COR-L47 (cell line): Measurements from ENCODE around the gene FYB1.

ENCODE experiments used
- DNase-seq: peaks from one replicate; lab custom pipeline; 2025; lab: John Stamatoyannopoulos, UW

The FYB1 gene

GRCh38 chr5:39203951-39204350 is 15.4 kb downstream of the FYB1 start:
- no peak for DNase-seq

GRCh38 chr5:39203275-39203922 is 16.0 kb downstream of the FYB1 start:
- no peak for DNase-seq

- DNase-seq: no peak
Observed at GRCh38 chr5:39202597-39203274, 16.6 kb downstream of the FYB1 start.

GRCh38 chr5:39201781-39202596 is 17.4 kb downstream of the FYB1 start:
- DNase-seq: no peak

GRCh38 chr5:39201160-39201780 is 18.1 kb downstream of the FYB1 start:
- DNase-seq: no peak

GRCh38 chr5:39200081-39200480 is 19.3 kb downstream of the FYB1 start:
- no peak for DNase-seq

GRCh38 chr5:39199335-39199734 is 20.0 kb downstream of the FYB1 start:
- DNase-seq: no peak

- DNase-seq: no peak
Observed at GRCh38 chr5:39198127-39198526, 21.2 kb downstream of the FYB1 start.

- no peak for DNase-seq
Observed at GRCh38 chr5:39197556-39197955, 21.8 kb downstream of the FYB1 start.

GRCh38 chr5:39195198-39195826 is 24.1 kb downstream of the FYB1 start:
- DNase-seq: no peak

- DNase-seq: no peak
Observed at GRCh38 chr5:39194466-39195136, 24.8 kb downstream of the FYB1 start.

GRCh38 chr5:39193553-39194465 is 25.6 kb downstream of the FYB1 start:
- no peak for DNase-seq

GRCh38 chr5:39192450-39193160 is 26.8 kb downstream of the FYB1 start:
- no peak for DNase-seq

GRCh38 chr5:39191216-39191615 is 28.1 kb downstream of the FYB1 start:
- no peak for DNase-seq

- no peak for DNase-seq
Observed at GRCh38 chr5:39190311-39191102, 28.9 kb downstream of the FYB1 start.

- no peak for DNase-seq
Observed at GRCh38 chr5:39189292-39189955, 29.9 kb downstream of the FYB1 start.

GRCh38 chr5:39187831-39188731 is 31.3 kb downstream of the FYB1 start:
- no peak for DNase-seq
